ENCODE results near the gene LAD1.

- TF ChIP-seq GATA2 (IDR thresholded peaks at IDR 0.05; ENCODE audit: low read depth, low read length) (no peak), GATA3 (IDR thresholded peaks at IDR 0.05; ENCODE audit: low read depth, low read length) (no peak)
These were observed 52.7 kb downstream of the LAD1 start for GRCh38 chr1:201346337-201346939.

Measured in SH-SY5Y (cell line).